CD8-positive, alpha-beta memory T cell (primary cell): ENCODE measurements around the gene ZC3H4. TPM values are rescaled to one million over a fixed set of nuclear protein-coding genes. Genes with fewer than 3 reads are reported as not detected.
A peak's percentile ranks its signal among the peaks of the same experiment; 100 is the strongest.
"Not testable (repeated sequence)": the region's sequence is repeated elsewhere in the genome, so short reads cannot be mapped to it uniquely, and the experiment has no call there.

Source experiments
- CTCF ChIA-PET: fragments of 350-600 bp; sonication (Branson Sonifier 250); formaldehyde crosslinking; loops from one replicate; lab custom pipeline; 2021; ENCODE audit warnings: antibody characterized with exemption; lab: Charles Lee
- POLR2A ChIA-PET: fragments of 350-600 bp; sonication (Branson Sonifier 250); formaldehyde crosslinking; loops from one replicate; lab custom pipeline; 2021; ENCODE audit warnings: antibody characterized with exemption; lab: Charles Lee
- DNase-seq, 5 donors: peaks; one replicate each; pipeline versions ENCODE4 v3.0.0 to v3.0.0-alpha.2; 2020 to 2022; ENCODE audit warnings: mixed read lengths in 1 of 5
- H3K27ac ChIP-seq: one replicate; pipeline ENCODE4 v1.7.0; 2013; ENCODE audit warnings: low read depth, mild to moderate bottlenecking, low read length, moderate library complexity
- H3K27me3 ChIP-seq: 2 replicates; pipeline ENCODE4 v1.7.0; 2013; ENCODE audit warnings: low read length, mild to moderate bottlenecking; ENCODE audit not compliant: insufficient read depth, poor library complexity, severe bottlenecking
- H3K36me3 ChIP-seq: 2 replicates; pipeline ENCODE4 v1.7.0; 2013; ENCODE audit warnings: mild to moderate bottlenecking, low read length, moderate library complexity; ENCODE audit not compliant: insufficient read depth
- H3K4me1 ChIP-seq: 2 replicates; pipeline ENCODE4 v1.7.0; 2013; ENCODE audit warnings: mild to moderate bottlenecking, low read length, moderate library complexity; ENCODE audit not compliant: insufficient read depth
- H3K4me3 ChIP-seq: 2 replicates; pipeline ENCODE4 v1.7.0; 2013; ENCODE audit warnings: mild to moderate bottlenecking, low read length
- H3K9me3 ChIP-seq: 2 replicates; pipeline ENCODE4 v1.7.0; 2013; ENCODE audit warnings: mild to moderate bottlenecking, low read length
- H3K27ac Mint-ChIP-seq, 8 donors: one replicate each; pipeline ENCODE4 v1.8.0; 2020 to 2021; ENCODE audit warnings: mixed read lengths in 8 of 8, mild to moderate bottlenecking in 6 of 8, inconsistent platforms in 3 of 8, moderate library complexity in 3 of 8
- H3K27me3 Mint-ChIP-seq, 2 donors: one replicate each; pipeline ENCODE4 v1.8.0; 2020 to 2021; ENCODE audit warnings: mixed read lengths in 2 of 2, mild to moderate bottlenecking in 1 of 2, moderate library complexity in 1 of 2
- H3K36me3 Mint-ChIP-seq, 3 donors: one replicate each; pipeline ENCODE4 v1.8.0; 2020 to 2021; ENCODE audit warnings: mixed read lengths in 3 of 3, inconsistent platforms in 1 of 3, mild to moderate bottlenecking in 1 of 3
- H3K4me1 Mint-ChIP-seq, 3 donors: one replicate each; pipeline ENCODE4 v1.8.0; 2020 to 2021; ENCODE audit warnings: mixed read lengths in 3 of 3, inconsistent platforms in 1 of 3, mild to moderate bottlenecking in 1 of 3
- H3K4me3 Mint-ChIP-seq, 7 donors: one replicate each; pipeline ENCODE4 v1.8.0; 2020 to 2021; ENCODE audit warnings: mixed read lengths in 7 of 7, mild to moderate bottlenecking in 6 of 7, moderate library complexity in 4 of 7, inconsistent platforms in 2 of 7
- H3K9me3 Mint-ChIP-seq, 5 donors: one replicate each; pipeline ENCODE4 v1.8.0; 2020 to 2022; ENCODE audit warnings: mixed read lengths in 5 of 5, mild to moderate bottlenecking in 3 of 5, moderate library complexity in 2 of 5, inconsistent platforms in 1 of 5
- polyA plus RNA-seq: library from polyadenylated mRNA; unstranded; fragments of 300-500 nt; fragmentation: Illumina TruSeq; gene quantifications from one replicate; pipeline ENCODE4 v1.2.3, GENCODE V29; 2021
- total RNA-seq, 2 experiments: library from RNA; stranded (reverse); gene quantifications; one replicate each; pipeline ENCODE4 v1.2.3, GENCODE V29; 2021

ZC3H4 gene
- total and polyA plus RNA-seq, 3 experiments from 2014 or later: 3.2 to 99.6 (median 90.3) TPM

- H3K27ac ChIP-seq: no peak overlapping the region
- DNase-seq: no peak
- H3K9me3 Mint-ChIP-seq: no peaks in the 10 kb centered on the region
- H3K27me3 Mint-ChIP-seq: no peaks in the 10 kb centered on the region
- peak overlapping the region in 1 of 8 donors; percentile 36 for H3K27ac Mint-ChIP-seq
- peaks cover 4 to 50% (median 19%) of the 10 kb centered on the region in 3 donors for H3K36me3 Mint-ChIP-seq
- ChIA-PET CTCF (interaction anchor here (1.2 to 20.5 kb wide), 5 partner anchors 15 to 103 kb away, joined by 3 to 342 read pairs (median 5); no protein-coding TSS in a partner anchor), POLR2A (interaction anchor here (1.2 to 1.3 kb wide), 2 partner anchors 13 to 27 kb away, joined by 3 to 6 read pairs; no protein-coding TSS in a partner anchor)
- peaks cover 10% of the 10 kb centered on the region for H3K36me3 ChIP-seq
- no peak overlapping the region for H3K4me3 Mint-ChIP-seq
- H3K4me3 ChIP-seq: no peak overlapping the region
- no peaks in the 10 kb centered on the region for H3K9me3 ChIP-seq
- peaks cover 44% of the 10 kb centered on the region for H3K4me1 ChIP-seq
- H3K27me3 ChIP-seq: no peaks in the 10 kb centered on the region
- peaks cover 30 to 50% (median 46%) of the 10 kb centered on the region in 3 donors for H3K4me1 Mint-ChIP-seq
These were observed 31.1 kb upstream of the ZC3H4 start for GRCh38 chr19:47144630-47145029.

- Mint-ChIP-seq H3K27ac (peak overlapping the region in 4 of 8 donors; percentile 27 to 85 (median 30)), H3K27me3 (no peaks in the 10 kb centered on the region), H3K36me3 (peaks cover 4 to 54% (median 21%) of the 10 kb centered on the region in 3 donors), H3K9me3 (no peaks in the 10 kb centered on the region), H3K4me3 (no peak overlapping the region), H3K4me1 (peaks cover 33 to 56% (median 51%) of the 10 kb centered on the region in 3 donors)
- POLR2A ChIA-PET: interaction anchor here (0.9 kb wide), 1 partner anchor 95 kb away, joined by 3 read pairs; the partner anchor contains the start of gene TMEM160
- DNase-seq: no peak
- CTCF ChIA-PET: interaction anchor here (1.1 to 20.5 kb wide), 3 partner anchors 12 to 104 kb away, joined by 3 to 342 read pairs (median 6); partner anchors contain the start of gene SAE1
- Histone ChIP-seq H3K27me3 (no peaks in the 10 kb centered on the region), H3K4me3 (no peak overlapping the region), H3K36me3 (peaks cover 10% of the 10 kb centered on the region), H3K4me1 (peaks cover 36% of the 10 kb centered on the region), H3K9me3 (no peaks in the 10 kb centered on the region), H3K27ac (no peak overlapping the region)
These were observed 29.9 kb upstream of the ZC3H4 start for GRCh38 chr19:47143322-47144073.

- Mint-ChIP-seq H3K27me3 (no peaks in the 10 kb centered on the region), H3K9me3 (no peaks in the 10 kb centered on the region), H3K36me3 (peaks cover 4 to 51% (median 20%) of the 10 kb centered on the region in 3 donors), H3K27ac (peak overlapping the region in 3 of 8 donors; percentile 36 to 80 (median 74)), H3K4me1 (peaks cover 32 to 54% (median 48%) of the 10 kb centered on the region in 3 donors), H3K4me3 (no peak overlapping the region)
- peaks cover 29% of the 10 kb centered on the region for H3K4me1 ChIP-seq
- no peak for DNase-seq
- no peaks in the 10 kb centered on the region for H3K27me3 ChIP-seq
- no peak overlapping the region for H3K4me3 ChIP-seq
- POLR2A ChIA-PET: no interaction called here
- CTCF ChIA-PET: interaction anchor here (1.1 to 20.5 kb wide), 3 partner anchors 12 to 105 kb away, joined by 3 to 342 read pairs (median 6); partner anchors contain the start of gene SAE1
- H3K9me3 ChIP-seq: no peaks in the 10 kb centered on the region
- no peak overlapping the region for H3K27ac ChIP-seq
- peaks cover 10% of the 10 kb centered on the region for H3K36me3 ChIP-seq
These were observed 29.2 kb upstream of the ZC3H4 start for GRCh38 chr19:47142779-47143178.

- peaks cover 10% of the 10 kb centered on the region for H3K36me3 ChIP-seq
- no peaks in the 10 kb centered on the region for H3K27me3 ChIP-seq
- peaks cover 21% of the 10 kb centered on the region for H3K4me1 ChIP-seq
- ChIA-PET CTCF (interaction anchor here (1.1 to 1.5 kb wide), 2 partner anchors 102 to 143 kb away, joined by 3 to 4 read pairs; no protein-coding TSS in a partner anchor), POLR2A (interaction anchor here (1.1 kb wide), 1 partner anchor 28 kb away, joined by 3 read pairs; the partner anchor contains the start of gene ZC3H4)
- no peak for DNase-seq
- H3K4me3 Mint-ChIP-seq: no peak overlapping the region
- H3K4me1 Mint-ChIP-seq: peaks cover 29 to 52% (median 43%) of the 10 kb centered on the region in 3 donors
- no peak overlapping the region for H3K27ac ChIP-seq
- no peaks in the 10 kb centered on the region for H3K9me3 ChIP-seq
- H3K36me3 Mint-ChIP-seq: peaks cover under 1 to 50% (median 17%) of the 10 kb centered on the region in 3 donors
- no peaks in the 10 kb centered on the region for H3K9me3 Mint-ChIP-seq
- no peaks in the 10 kb centered on the region for H3K27me3 Mint-ChIP-seq
- peak overlapping the region in 1 of 8 donors; percentile 84 for H3K27ac Mint-ChIP-seq
- H3K4me3 ChIP-seq: no peak overlapping the region
These were observed 28.1 kb upstream of the ZC3H4 start for GRCh38 chr19:47141695-47142094.

GRCh38 chr19:47141252-47141651, 27.7 kb upstream of the ZC3H4 start:
- peaks cover 24 to 49% (median 38%) of the 10 kb centered on the region in 3 donors for H3K4me1 Mint-ChIP-seq
- peaks cover 17% of the 10 kb centered on the region for H3K4me1 ChIP-seq
- peak overlapping the region in 5 of 8 donors; percentile 28 to 87 (median 80) for H3K27ac Mint-ChIP-seq
- not testable (repeated sequence) for DNase-seq, H3K27me3 ChIP-seq, H3K9me3 Mint-ChIP-seq, H3K27ac ChIP-seq, H3K9me3 ChIP-seq, H3K27me3 Mint-ChIP-seq, H3K4me3 Mint-ChIP-seq, H3K4me3 ChIP-seq, H3K36me3 ChIP-seq
- POLR2A ChIA-PET: interaction anchor here (1.1 kb wide), 1 partner anchor 28 kb away, joined by 3 read pairs; the partner anchor contains the start of gene ZC3H4
- CTCF ChIA-PET: interaction anchor here (0.9 to 1.5 kb wide), 3 partner anchors 15 to 143 kb away, joined by 3 to 4 read pairs (median 3); no protein-coding TSS in a partner anchor
- peaks cover 0 to 47% (median 16%) of the 10 kb centered on the region in 3 donors for H3K36me3 Mint-ChIP-seq

GRCh38 chr19:47135156-47135555, 21.6 kb upstream of the ZC3H4 start:
- Histone ChIP-seq H3K4me1 (peaks cover 33% of the 10 kb centered on the region), H3K27ac (no peak overlapping the region), H3K9me3 (no peaks in the 10 kb centered on the region), H3K36me3 (no peaks in the 10 kb centered on the region), H3K27me3 (no peaks in the 10 kb centered on the region), H3K4me3 (no peak overlapping the region)
- Mint-ChIP-seq H3K36me3 (peaks cover 0 to 40% (median 5%) of the 10 kb centered on the region in 3 donors), H3K4me3 (peak overlapping the region in 1 of 7 donors; percentile 73), H3K27me3 (peaks cover 0 to 8% of the 10 kb centered on the region in 2 donors), H3K4me1 (peaks cover 50 to 77% (median 64%) of the 10 kb centered on the region in 3 donors), H3K27ac (peak overlapping the region in 2 of 8 donors; percentile 6 to 66), H3K9me3 (peaks cover 0 to 3% (median 0%) of the 10 kb centered on the region in 5 donors)
- POLR2A ChIA-PET: no interaction called here
- CTCF ChIA-PET: interaction anchor here (0.8 kb wide), 1 partner anchor 109 kb away, joined by 3 read pairs; no protein-coding TSS in a partner anchor
- DNase-seq: no peak

GRCh38 chr19:47134545-47134944, 21.0 kb upstream of the ZC3H4 start:
- H3K4me1 Mint-ChIP-seq: peaks cover 50 to 78% (median 64%) of the 10 kb centered on the region in 3 donors
- no peak for DNase-seq
- H3K27me3 Mint-ChIP-seq: peaks cover 0 to 8% of the 10 kb centered on the region in 2 donors
- H3K4me3 Mint-ChIP-seq: peak overlapping the region in 3 of 7 donors; percentile 13 to 73 (median 37)
- peak overlapping the region in 6 of 8 donors; percentile 2 to 58 (median 42) for H3K27ac Mint-ChIP-seq
- Histone ChIP-seq H3K4me1 (peaks cover 33% of the 10 kb centered on the region), H3K27me3 (no peaks in the 10 kb centered on the region), H3K9me3 (no peaks in the 10 kb centered on the region), H3K36me3 (no peaks in the 10 kb centered on the region), H3K27ac (no peak overlapping the region), H3K4me3 (no peak overlapping the region)
- peaks cover 0 to 3% (median 0%) of the 10 kb centered on the region in 5 donors for H3K9me3 Mint-ChIP-seq
- peaks cover 0 to 40% (median 5%) of the 10 kb centered on the region in 3 donors for H3K36me3 Mint-ChIP-seq
- CTCF ChIA-PET: interaction anchor here (0.8 kb wide), 1 partner anchor 109 kb away, joined by 3 read pairs; no protein-coding TSS in a partner anchor
- POLR2A ChIA-PET: no interaction called here
